SK-N-SH (cell line): ENCODE data around the gene LEMD1.

Experiments
- CHD2 ChIP-seq: fragments of 150-350 bp; IDR thresholded peaks from 2 replicates; pipeline ENCODE4 v1.6.1; 2018; ENCODE audit warnings: low read length; ENCODE audit not compliant: partially characterized antibody
- EP300 ChIP-seq, 2 experiments: IDR thresholded peaks; 2 replicates each; pipeline versions ENCODE4 v1.4.0 to v1.6.1; 2012; ENCODE audit warnings: borderline replicate concordance in 1 of 2, low read depth in 1 of 2, low read length in 1 of 2
- EZH2phosphoT487 ChIP-seq: fragments of 200-600 bp; sonication (generic); IDR thresholded peaks from 2 replicates; pipeline ENCODE4 v1.6.1; 2017; ENCODE audit warnings: low read depth, mixed run types, mild to moderate bottlenecking, antibody characterized with exemption, moderate library complexity, borderline replicate concordance
- FOXM1 ChIP-seq: IDR thresholded peaks from 2 replicates; pipeline ENCODE4 v1.4.0; 2012; ENCODE audit warnings: low read depth, mild to moderate bottlenecking
- POLR2AphosphoS5 ChIP-seq: IDR thresholded peaks from 2 replicates; pipeline ENCODE4 v1.6.1; 2012; ENCODE audit warnings: low read depth, low read length
- RAD21 ChIP-seq: IDR thresholded peaks from 2 replicates; pipeline ENCODE4 v1.6.1; 2012; ENCODE audit warnings: mild to moderate bottlenecking, low read length
- SIN3A ChIP-seq: IDR thresholded peaks from 2 replicates; pipeline ENCODE4 v1.6.1; 2012; ENCODE audit warnings: low read depth, mild to moderate bottlenecking, low read length, moderate library complexity, borderline replicate concordance
- TAF1 ChIP-seq: IDR thresholded peaks from 2 replicates; pipeline ENCODE4 v1.6.1; 2012; ENCODE audit warnings: low read depth, mild to moderate bottlenecking, low read length, moderate library complexity, borderline replicate concordance
- TF ChIP-seq, protein P1 (sequence below): IDR thresholded peaks from 2 replicates; pipeline ENCODE4 v1.6.1; 2012; ENCODE audit warnings: mild to moderate bottlenecking, low read depth, low read length, moderate library complexity
- TF ChIP-seq, protein P2 (sequence below): fragments of 200-600 bp; sonication (generic); IDR thresholded peaks from 2 replicates; pipeline ENCODE4 v1.6.1; 2017; ENCODE audit warnings: antibody characterized with exemption, mild to moderate bottlenecking, moderate library complexity

DNA sequence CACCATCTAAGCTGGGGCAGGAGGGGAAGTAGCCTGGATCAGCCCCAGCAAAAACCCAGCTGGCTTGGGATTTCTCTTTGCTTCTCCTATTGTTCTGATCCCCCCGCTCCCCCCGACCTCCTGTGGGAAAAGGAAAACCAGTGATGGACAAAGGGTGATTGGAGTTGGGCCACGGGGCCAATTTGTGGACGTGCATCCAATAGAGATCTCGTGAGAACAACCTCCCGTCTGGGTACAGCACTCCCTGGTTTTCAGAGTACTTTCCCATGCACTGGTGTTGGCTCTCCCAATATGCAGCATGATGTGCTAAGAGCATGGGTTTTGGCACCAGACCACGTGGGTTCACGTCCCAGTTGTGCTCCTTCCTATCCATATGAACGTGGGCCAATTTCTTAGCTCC lies 25.0 kb upstream of the LEMD1 start:
- TF ChIP-seq CHD2 (no peak), RAD21 (no peak), FOXM1 (no peak), TAF1 (no peak), EP300 (IDR thresholded peaks at IDR 0.05; ENCODE audit: borderline replicate concordance in 1 of 2, low read depth in 1 of 2, low read length in 1 of 2) (no peak), SIN3A (no peak), EZH2phosphoT487 (no peak), POLR2AphosphoS5 (no peak)
- TF ChIP-seq, protein P1, sequence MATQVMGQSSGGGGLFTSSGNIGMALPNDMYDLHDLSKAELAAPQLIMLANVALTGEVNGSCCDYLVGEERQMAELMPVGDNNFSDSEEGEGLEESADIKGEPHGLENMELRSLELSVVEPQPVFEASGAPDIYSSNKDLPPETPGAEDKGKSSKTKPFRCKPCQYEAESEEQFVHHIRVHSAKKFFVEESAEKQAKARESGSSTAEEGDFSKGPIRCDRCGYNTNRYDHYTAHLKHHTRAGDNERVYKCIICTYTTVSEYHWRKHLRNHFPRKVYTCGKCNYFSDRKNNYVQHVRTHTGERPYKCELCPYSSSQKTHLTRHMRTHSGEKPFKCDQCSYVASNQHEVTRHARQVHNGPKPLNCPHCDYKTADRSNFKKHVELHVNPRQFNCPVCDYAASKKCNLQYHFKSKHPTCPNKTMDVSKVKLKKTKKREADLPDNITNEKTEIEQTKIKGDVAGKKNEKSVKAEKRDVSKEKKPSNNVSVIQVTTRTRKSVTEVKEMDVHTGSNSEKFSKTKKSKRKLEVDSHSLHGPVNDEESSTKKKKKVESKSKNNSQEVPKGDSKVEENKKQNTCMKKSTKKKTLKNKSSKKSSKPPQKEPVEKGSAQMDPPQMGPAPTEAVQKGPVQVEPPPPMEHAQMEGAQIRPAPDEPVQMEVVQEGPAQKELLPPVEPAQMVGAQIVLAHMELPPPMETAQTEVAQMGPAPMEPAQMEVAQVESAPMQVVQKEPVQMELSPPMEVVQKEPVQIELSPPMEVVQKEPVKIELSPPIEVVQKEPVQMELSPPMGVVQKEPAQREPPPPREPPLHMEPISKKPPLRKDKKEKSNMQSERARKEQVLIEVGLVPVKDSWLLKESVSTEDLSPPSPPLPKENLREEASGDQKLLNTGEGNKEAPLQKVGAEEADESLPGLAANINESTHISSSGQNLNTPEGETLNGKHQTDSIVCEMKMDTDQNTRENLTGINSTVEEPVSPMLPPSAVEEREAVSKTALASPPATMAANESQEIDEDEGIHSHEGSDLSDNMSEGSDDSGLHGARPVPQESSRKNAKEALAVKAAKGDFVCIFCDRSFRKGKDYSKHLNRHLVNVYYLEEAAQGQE = no peak
- TF ChIP-seq, protein P2, sequence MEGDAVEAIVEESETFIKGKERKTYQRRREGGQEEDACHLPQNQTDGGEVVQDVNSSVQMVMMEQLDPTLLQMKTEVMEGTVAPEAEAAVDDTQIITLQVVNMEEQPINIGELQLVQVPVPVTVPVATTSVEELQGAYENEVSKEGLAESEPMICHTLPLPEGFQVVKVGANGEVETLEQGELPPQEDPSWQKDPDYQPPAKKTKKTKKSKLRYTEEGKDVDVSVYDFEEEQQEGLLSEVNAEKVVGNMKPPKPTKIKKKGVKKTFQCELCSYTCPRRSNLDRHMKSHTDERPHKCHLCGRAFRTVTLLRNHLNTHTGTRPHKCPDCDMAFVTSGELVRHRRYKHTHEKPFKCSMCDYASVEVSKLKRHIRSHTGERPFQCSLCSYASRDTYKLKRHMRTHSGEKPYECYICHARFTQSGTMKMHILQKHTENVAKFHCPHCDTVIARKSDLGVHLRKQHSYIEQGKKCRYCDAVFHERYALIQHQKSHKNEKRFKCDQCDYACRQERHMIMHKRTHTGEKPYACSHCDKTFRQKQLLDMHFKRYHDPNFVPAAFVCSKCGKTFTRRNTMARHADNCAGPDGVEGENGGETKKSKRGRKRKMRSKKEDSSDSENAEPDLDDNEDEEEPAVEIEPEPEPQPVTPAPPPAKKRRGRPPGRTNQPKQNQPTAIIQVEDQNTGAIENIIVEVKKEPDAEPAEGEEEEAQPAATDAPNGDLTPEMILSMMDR = no peak
